Measurements from ENCODE around the gene IL36B.

Gene IL36B

GRCh38 chr2:113005030-113005509 is 47.6 kb downstream of the IL36B start, which contains the start of gene IL36A:
TSS of gene IL36A (plus strand) at chr2:113005459. CDS start at chr2:113005872, 413 bp downstream.
- DNase-seq, result no peak

- DNase-seq, result no peak
Observed at GRCh38 chr2:113002677-113003076, 50.0 kb downstream of the IL36B start.

GRCh38 chr2:113000436-113000835 is 52.2 kb downstream of the IL36B start:
- no peak for DNase-seq

- DNase-seq, result no peak
Observed at GRCh38 chr2:112997151-112997550, 55.5 kb downstream of the IL36B start.

DNA sequence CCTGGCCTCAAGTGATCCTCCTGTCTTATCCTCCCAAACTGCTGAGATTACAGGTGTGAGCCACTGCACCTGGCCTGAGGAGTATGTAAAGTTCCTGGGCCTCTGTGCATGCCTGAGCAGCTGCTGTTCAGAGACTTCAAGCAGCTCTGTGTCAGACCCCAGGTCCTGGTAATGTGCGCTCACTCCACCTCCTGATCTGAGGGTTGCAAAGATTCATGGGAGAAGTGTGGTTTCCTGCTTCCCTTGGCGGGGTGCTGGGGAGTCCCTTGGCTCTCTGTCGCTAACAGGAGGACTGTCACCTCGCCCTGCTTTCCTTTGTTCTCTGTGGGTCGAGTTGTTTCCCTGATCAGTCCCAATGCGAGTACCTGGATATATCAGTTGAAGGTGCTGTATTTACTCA is 56.0 kb downstream of the IL36B start:
- DNase-seq, result no peak

GRCh38 chr2:112995346-112995920 is 57.2 kb downstream of the IL36B start:
- no peak for DNase-seq

GRCh38 chr2:112994648-112995047 is 58.0 kb downstream of the IL36B start:
- DNase-seq, result no peak

- DNase-seq, result no peak
Observed at GRCh38 chr2:112993831-112994230, 58.8 kb downstream of the IL36B start.

DNA sequence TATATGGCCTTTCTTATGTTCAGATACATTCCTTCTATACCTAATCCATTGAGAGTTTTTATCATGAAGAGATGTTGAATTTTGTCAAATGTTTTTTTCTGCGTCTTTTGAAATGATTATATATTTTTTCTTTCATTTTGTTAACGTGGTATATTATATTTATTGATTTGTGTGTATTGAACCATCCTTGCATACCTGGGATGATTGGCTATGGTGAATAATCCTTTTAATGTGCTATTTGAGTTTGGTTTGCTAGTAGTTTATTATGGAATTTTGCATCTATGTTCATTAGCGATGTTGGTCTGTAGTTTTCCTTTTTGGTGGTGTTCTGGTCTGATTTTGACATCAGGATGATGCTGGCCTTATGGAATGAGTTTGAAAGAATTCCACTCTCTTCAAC is 63.1 kb downstream of the IL36B start:
- no peak for DNase-seq

DNA sequence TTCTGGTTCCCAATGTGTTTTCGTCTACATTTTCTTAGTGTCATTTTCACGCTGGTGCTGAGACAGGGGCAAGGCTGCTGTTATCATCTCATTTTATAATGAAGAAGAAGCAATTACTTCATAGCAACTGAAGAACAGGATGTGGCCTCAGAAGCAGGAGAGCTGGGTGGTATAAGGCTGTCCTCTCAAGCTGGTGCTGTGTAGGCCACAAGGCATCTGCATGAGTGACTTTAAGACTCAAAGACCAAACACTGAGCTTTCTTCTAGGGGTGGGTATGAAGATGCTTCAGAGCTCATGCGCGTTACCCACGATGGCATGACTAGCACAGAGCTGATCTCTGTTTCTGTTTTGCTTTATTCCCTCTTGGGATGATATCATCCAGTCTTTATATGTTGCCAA is 67.6 kb downstream of the IL36B start:
- DNase-seq, result no peak

GRCh38 chr2:112980537-112980936 is 72.1 kb downstream of the IL36B start:
- no peak for DNase-seq

- no peak for DNase-seq
Observed at GRCh38 chr2:112979731-112980130, 72.9 kb downstream of the IL36B start.

- DNase-seq, result no peak
Observed at GRCh38 chr2:112977559-112978056, 75.1 kb downstream of the IL36B start, which contains the start of gene IL36G. TSS of gene IL36G (plus strand) at chr2:112978006. CDS start at chr2:112978639, 633 bp downstream.

All from inflammatory macrophage (primary cell).